ENCODE data around the gene FAM118B.

The FAM118B gene

GRCh38 chr11:126165757-126166156, 45.8 kb upstream of the FAM118B start:
- no peak for TF ChIP-seq CTCF (conservative IDR thresholded peaks at IDR 0.05; ENCODE audit: low read depth, low read length)
- no peak overlapping the region for H3K4me3 ChIP-seq (ENCODE audit: low read length)
- DNase-seq (ENCODE audit: low read depth), result no peak

GRCh38 chr11:126166413-126166812, 45.2 kb upstream of the FAM118B start:
- no peak for TF ChIP-seq CTCF (conservative IDR thresholded peaks at IDR 0.05; ENCODE audit: low read depth, low read length)

GRCh38 chr11:126167488-126167887, 44.1 kb upstream of the FAM118B start:
- no peak for TF ChIP-seq CTCF (conservative IDR thresholded peaks at IDR 0.05; ENCODE audit: low read depth, low read length)
- H3K4me3 ChIP-seq (ENCODE audit: low read length), result no peak overlapping the region
- no peak for DNase-seq (ENCODE audit: low read depth)

More at GRCh38 chr11:126166413-126166812, 45.2 kb upstream of the FAM118B start:
- DNase-seq (ENCODE audit: low read depth), result no peak
- H3K4me3 ChIP-seq (ENCODE audit: low read length), result no peak overlapping the region

- DNase-seq (ENCODE audit: low read depth), result no peak
- TF ChIP-seq CTCF (conservative IDR thresholded peaks at IDR 0.05; ENCODE audit: low read depth, low read length), result no peak
- no peak overlapping the region for H3K4me3 ChIP-seq (ENCODE audit: low read length)
Measured at GRCh38 chr11:126169291-126169690, 42.3 kb upstream of the FAM118B start.

- no peak overlapping the region for H3K4me3 ChIP-seq (ENCODE audit: low read length)
- no peak for DNase-seq (ENCODE audit: low read depth)
- TF ChIP-seq CTCF (conservative IDR thresholded peaks at IDR 0.05; ENCODE audit: low read depth, low read length), result no peak
Measured at GRCh38 chr11:126172596-126173038, 39.0 kb upstream of the FAM118B start.

GRCh38 chr11:126173257-126173656, 38.3 kb upstream of the FAM118B start:
- DNase-seq (ENCODE audit: low read depth), result no peak
- no peak for TF ChIP-seq CTCF (conservative IDR thresholded peaks at IDR 0.05; ENCODE audit: low read depth, low read length)
- no peak overlapping the region for H3K4me3 ChIP-seq (ENCODE audit: low read length)

GRCh38 chr11:126174816-126175215, 36.8 kb upstream of the FAM118B start:
- TF ChIP-seq CTCF (conservative IDR thresholded peaks at IDR 0.05; ENCODE audit: low read depth, low read length), result no peak
- DNase-seq (ENCODE audit: low read depth), result no peak

More at GRCh38 chr11:126174816-126175215, 36.8 kb upstream of the FAM118B start:
- H3K4me3 ChIP-seq (ENCODE audit: low read length), result no peak overlapping the region
